Ishikawa (cell line): ENCODE results near the gene GRID1.

ENCODE experiments used
- EGR1 ChIP-seq: IDR thresholded peaks from 2 replicates; pipeline ENCODE4 v1.6.1; 2012
- EP300 ChIP-seq: IDR thresholded peaks from 2 replicates; pipeline ENCODE4 v1.6.1; 2012; ENCODE audit warnings: borderline replicate concordance
- FOXM1 ChIP-seq: IDR thresholded peaks from 2 replicates; pipeline ENCODE4 v1.6.1; 2012; ENCODE audit warnings: low read depth, borderline replicate concordance
- RAD21 ChIP-seq: IDR thresholded peaks from 2 replicates; pipeline ENCODE4 v1.6.1; 2012; ENCODE audit warnings: low read depth
- REST ChIP-seq: IDR thresholded peaks from 2 replicates; pipeline ENCODE4 v1.6.1; 2012; ENCODE audit warnings: low read depth, mild to moderate bottlenecking
- YY1 ChIP-seq: IDR thresholded peaks from 2 replicates; pipeline ENCODE4 v1.6.1; 2012; ENCODE audit warnings: low read depth

GRCh38 chr10:86415116-86415515 is 48.5 kb upstream of the GRID1 start:
- TF ChIP-seq RAD21 (no peak), EP300 (no peak), FOXM1 (no peak), EGR1 (no peak), YY1 (no peak), REST (no peak)
